Measurements from ENCODE around the gene CST9. TPM values are rescaled to one million over a fixed set of nuclear protein-coding genes. Genes with fewer than 3 reads are reported as not detected.
A peak's percentile ranks its signal among the peaks of the same experiment; 100 is the strongest.

CST9 gene, protein sequence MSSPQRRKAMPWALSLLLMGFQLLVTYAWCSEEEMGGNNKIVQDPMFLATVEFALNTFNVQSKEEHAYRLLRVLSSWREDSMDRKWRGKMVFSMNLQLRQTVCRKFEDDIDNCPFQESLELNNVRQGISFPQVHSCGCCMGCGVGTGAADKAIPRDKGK
- total RNA-seq (ENCODE audit: low replicate concordance): not detected in 2 replicates
- long read RNA-seq: 0 reads

DNA sequence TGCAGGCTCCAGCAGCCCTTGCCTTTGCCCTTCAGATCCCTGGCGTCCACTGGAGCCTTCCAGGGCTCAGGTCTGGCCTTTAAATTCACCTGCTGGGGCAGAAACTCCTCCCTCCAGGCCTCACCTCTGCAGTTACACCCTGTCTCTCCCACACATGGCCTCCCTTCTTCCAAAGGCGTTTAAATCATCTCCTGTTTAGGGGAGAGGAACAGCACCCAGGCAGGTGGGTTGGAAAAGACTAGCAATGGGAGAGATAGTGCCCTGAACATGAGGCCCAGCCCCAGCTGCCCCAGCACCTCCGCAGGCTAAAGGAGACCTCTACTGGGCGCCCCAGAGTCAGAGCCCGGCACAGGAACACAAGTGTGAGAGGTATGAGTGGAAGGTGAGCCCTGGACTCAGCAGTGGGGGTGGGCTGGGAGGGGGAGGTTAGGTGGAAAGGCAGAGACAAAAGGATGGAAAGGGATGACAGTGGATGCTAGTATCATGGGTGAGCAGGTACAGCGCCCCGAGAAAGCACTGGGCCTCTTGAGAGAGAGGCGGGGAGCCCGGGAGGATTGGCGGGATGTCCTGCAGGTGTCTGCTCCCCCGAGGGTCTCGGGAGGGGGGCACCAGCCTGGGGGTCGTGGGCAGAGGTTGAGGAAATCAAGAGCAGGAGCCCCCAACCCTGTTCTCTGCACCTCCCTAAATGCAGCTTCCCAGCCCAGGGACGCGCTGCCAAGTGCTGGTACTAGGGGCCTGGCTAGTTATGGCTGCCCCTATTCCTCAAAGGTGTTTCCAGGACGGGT is at the start of gene CST9:
Gene CST9, minus strand, starts transcription at position 51 of the 785 bp plus-strand sequence. CDS start 53 bp downstream, outside the sequence.
- Mint-ChIP-seq H3K9me3 (peaks cover under 1% of the 10 kb centered on the region), H3K27ac (no peak within 1 kb of the TSS), H3K36me3 (no peaks in the 10 kb centered on the region), H3K27me3 (peaks cover 7% of the 10 kb centered on the region), H3K4me3 (no peak within 1 kb of the TSS), H3K4me1 (ENCODE audit: unreplicated experiment) (no peaks in the 10 kb centered on the region)
- TF ChIP-seq, protein P1, sequence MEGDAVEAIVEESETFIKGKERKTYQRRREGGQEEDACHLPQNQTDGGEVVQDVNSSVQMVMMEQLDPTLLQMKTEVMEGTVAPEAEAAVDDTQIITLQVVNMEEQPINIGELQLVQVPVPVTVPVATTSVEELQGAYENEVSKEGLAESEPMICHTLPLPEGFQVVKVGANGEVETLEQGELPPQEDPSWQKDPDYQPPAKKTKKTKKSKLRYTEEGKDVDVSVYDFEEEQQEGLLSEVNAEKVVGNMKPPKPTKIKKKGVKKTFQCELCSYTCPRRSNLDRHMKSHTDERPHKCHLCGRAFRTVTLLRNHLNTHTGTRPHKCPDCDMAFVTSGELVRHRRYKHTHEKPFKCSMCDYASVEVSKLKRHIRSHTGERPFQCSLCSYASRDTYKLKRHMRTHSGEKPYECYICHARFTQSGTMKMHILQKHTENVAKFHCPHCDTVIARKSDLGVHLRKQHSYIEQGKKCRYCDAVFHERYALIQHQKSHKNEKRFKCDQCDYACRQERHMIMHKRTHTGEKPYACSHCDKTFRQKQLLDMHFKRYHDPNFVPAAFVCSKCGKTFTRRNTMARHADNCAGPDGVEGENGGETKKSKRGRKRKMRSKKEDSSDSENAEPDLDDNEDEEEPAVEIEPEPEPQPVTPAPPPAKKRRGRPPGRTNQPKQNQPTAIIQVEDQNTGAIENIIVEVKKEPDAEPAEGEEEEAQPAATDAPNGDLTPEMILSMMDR (conservative IDR thresholded peaks at IDR 0.05): no peak
- no peak for DNase-seq (ENCODE audit: extremely low spot score, unreplicated experiment)

DNA sequence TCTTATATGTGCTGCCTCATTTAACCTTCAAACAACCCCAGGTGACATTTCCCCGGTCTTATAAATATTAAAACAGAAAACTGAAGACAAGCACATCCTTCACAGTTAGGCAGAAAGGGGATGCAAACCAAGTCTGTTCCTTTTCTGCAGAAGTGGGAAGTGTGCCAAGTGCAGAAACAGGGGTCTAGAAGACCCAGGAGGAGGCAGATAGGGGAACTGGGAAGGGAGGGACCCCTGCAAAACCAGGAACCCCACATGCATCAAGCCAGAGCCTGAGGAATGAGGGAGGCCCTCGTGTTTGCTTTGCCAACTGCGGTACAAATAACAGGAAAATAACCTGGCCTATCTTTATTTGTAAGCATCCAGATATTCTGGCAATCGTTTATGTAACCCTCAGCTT is 49.0 kb upstream of the CST9 start:
- Mint-ChIP-seq H3K36me3 (no peaks in the 10 kb centered on the region), H3K4me3 (no peak overlapping the region), H3K27me3 (no peaks in the 10 kb centered on the region), H3K9me3 (no peaks in the 10 kb centered on the region), H3K4me1 (ENCODE audit: unreplicated experiment) (peaks cover 8% of the 10 kb centered on the region), H3K27ac (peak overlapping the region; percentile 19)
- TF ChIP-seq, protein P1 (conservative IDR thresholded peaks at IDR 0.05): no peak
- no peak for DNase-seq (ENCODE audit: extremely low spot score, unreplicated experiment)

DNA sequence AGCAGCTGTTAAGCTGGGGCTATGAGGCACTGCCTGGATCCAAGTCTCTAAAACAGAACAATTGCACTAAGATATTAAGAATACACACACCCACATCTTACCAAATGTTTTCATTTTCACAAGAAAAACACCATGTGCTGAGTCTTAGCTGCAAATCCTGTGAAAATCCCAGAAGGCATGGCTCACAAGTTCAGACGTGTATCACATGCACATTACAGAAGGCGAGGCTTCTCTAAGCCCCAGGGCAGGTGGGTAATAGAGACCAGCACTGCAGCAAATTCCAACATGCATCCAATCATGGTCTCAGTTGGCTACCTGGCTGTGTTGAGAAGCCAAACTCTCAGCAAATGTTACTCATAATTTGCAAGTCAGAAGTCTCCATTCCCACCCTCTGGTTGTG is 48.3 kb upstream of the CST9 start:
- no peaks in the 10 kb centered on the region for H3K27me3 Mint-ChIP-seq
- peaks cover 5% of the 10 kb centered on the region for H3K4me1 Mint-ChIP-seq (ENCODE audit: unreplicated experiment)
- no peak for DNase-seq (ENCODE audit: extremely low spot score, unreplicated experiment)
- TF ChIP-seq, protein P1 (conservative IDR thresholded peaks at IDR 0.05): no peak
- no peak overlapping the region for H3K4me3 Mint-ChIP-seq
- H3K36me3 Mint-ChIP-seq: no peaks in the 10 kb centered on the region
- no peak overlapping the region for H3K27ac Mint-ChIP-seq
- H3K9me3 Mint-ChIP-seq: no peaks in the 10 kb centered on the region

DNA sequence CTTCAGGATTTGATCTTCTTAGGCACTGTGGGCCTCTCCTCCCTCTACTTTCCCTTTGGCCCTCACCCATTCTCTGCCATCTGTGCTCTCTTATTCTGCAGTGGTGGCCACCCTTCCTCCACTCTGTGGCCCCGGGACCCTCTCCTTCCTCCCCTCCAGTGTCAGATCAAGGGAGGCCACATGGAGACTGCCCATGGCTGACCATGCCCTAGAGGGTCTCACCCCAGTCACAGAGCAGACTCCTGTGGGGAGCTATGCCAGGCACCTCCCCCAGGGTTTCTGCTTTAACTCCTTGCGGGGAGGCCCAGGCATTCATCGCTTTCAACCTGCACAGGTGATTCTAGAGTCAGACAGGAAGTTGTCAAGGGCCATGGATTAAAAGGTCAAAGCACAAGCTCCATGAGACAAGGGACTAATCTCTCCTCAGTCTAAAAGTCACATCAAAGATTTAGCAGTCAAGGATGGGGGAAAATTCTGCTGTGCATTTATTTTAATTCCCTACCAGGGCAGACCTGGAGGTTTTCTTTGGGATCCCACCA is 47.8 kb upstream of the CST9 start:
- H3K4me1 Mint-ChIP-seq (ENCODE audit: unreplicated experiment): peaks cover 2% of the 10 kb centered on the region
- no peaks in the 10 kb centered on the region for H3K27me3 Mint-ChIP-seq
- H3K27ac Mint-ChIP-seq: no peak overlapping the region
- no peaks in the 10 kb centered on the region for H3K9me3 Mint-ChIP-seq
- no peak overlapping the region for H3K4me3 Mint-ChIP-seq
- no peaks in the 10 kb centered on the region for H3K36me3 Mint-ChIP-seq
- TF ChIP-seq, protein P1 (conservative IDR thresholded peaks at IDR 0.05): no peak
- no peak for DNase-seq (ENCODE audit: extremely low spot score, unreplicated experiment)

DNA sequence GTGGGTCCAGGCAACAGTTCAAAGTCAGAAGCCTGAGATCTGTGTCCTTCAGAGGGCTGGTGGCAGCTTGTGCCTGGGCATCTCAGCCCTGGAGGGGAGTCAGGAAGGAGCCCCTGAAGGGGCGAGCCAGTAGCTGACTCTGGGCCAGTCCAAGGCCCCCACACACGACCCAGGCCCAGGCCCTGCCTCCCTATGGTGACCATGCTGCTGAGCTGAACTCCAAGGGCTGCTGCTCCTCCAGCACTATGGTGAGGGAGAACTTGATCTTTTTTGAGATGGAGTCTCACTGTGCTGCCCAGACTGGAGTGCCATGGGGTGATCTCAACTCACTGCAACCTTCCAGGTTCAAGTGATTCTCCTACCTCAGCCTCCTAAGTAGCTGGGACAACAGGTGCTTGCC is 47.2 kb upstream of the CST9 start:
- Mint-ChIP-seq H3K4me3 (no peak overlapping the region), H3K36me3 (no peaks in the 10 kb centered on the region), H3K4me1 (ENCODE audit: unreplicated experiment) (no peaks in the 10 kb centered on the region), H3K27me3 (no peaks in the 10 kb centered on the region), H3K27ac (no peak overlapping the region), H3K9me3 (no peaks in the 10 kb centered on the region)
- DNase-seq (ENCODE audit: extremely low spot score, unreplicated experiment): no peak
- TF ChIP-seq, protein P1 (conservative IDR thresholded peaks at IDR 0.05): no peak
